Measurements from ENCODE around the gene LRCH1.
A peak's percentile ranks its signal among the peaks of the same experiment; 100 is the strongest.

Gene LRCH1

GRCh38 chr13:46728777-46729176, 175.8 kb downstream of the LRCH1 start:
- H2AK5ac ChIP-seq (ENCODE audit: low read length, severe bottlenecking), result no peak overlapping the region
- no peak overlapping the region for H3K4me3 ChIP-seq (ENCODE audit: insufficient read depth in 1 of 2, low read depth in 1 of 2, low read length in 2 of 2)
- peak; percentile 12 for DNase-seq
- no peak overlapping the region for H4K8ac ChIP-seq (ENCODE audit: low read length)
- H2BK120ac ChIP-seq (ENCODE audit: low read depth, low read length), result no peak overlapping the region
- no peak overlapping the region for H3K4ac ChIP-seq (ENCODE audit: low read depth in 1 of 2, low read length in 2 of 2)
- no peak overlapping the region for H3K27ac ChIP-seq (ENCODE audit: low read length, poor library complexity, severe bottlenecking)
- no peaks in the 10 kb centered on the region for H3K27me3 ChIP-seq (ENCODE audit: control insufficient read depth in 1 of 2, insufficient read depth in 1 of 2, low read length in 2 of 2)
- peaks cover 13% of the 10 kb centered on the region for H3K79me1 ChIP-seq (replicated peaks; ENCODE audit: low read length, poor library complexity, severe bottlenecking)
- no peak overlapping the region for H4K91ac ChIP-seq (ENCODE audit: low read length)
- H2BK15ac ChIP-seq (ENCODE audit: low read depth, poor library complexity, severe bottlenecking), result no peak overlapping the region
- no peak overlapping the region for H3K14ac ChIP-seq (ENCODE audit: low read length in 2 of 2)
- H3K23ac ChIP-seq (ENCODE audit: low read length in 2 of 2), result no peak overlapping the region
- no peak overlapping the region for H2BK12ac ChIP-seq (ENCODE audit: low read length in 2 of 2)
- H3K4me2 ChIP-seq (ENCODE audit: low read length, poor library complexity, severe bottlenecking), result no peak overlapping the region
- no peak overlapping the region for H3K18ac ChIP-seq (ENCODE audit: low read depth in 1 of 2, low read length in 2 of 2)
- no peaks in the 10 kb centered on the region for H3K9me3 ChIP-seq (ENCODE audit: control insufficient read depth, low read length)
- no peaks in the 10 kb centered on the region for H3K4me1 ChIP-seq (ENCODE audit: control insufficient read depth, insufficient read depth, low read depth, low read length)
- no peak overlapping the region for H2BK5ac ChIP-seq (ENCODE audit: low read depth, low read length, poor library complexity, severe bottlenecking)
- peaks cover 33 to 92% of the 10 kb centered on the region in 2 experiments for H3K36me3 ChIP-seq (ENCODE audit: control insufficient read depth in 1 of 2, insufficient read depth in 2 of 2, low read depth in 1 of 2, low read length in 2 of 2)
- WGBS, result 97% methylated on average over 6 of the region's 7 CpGs
- no peak overlapping the region for H3K9ac ChIP-seq (ENCODE audit: low read length)
- no peak overlapping the region for H2AFZ ChIP-seq (ENCODE audit: low read depth, low read length)

GRCh38 chr13:46731535-46731934, 178.6 kb downstream of the LRCH1 start:
- no peak overlapping the region for H3K14ac ChIP-seq (ENCODE audit: low read length in 2 of 2)
- no peak overlapping the region for H3K23ac ChIP-seq (ENCODE audit: low read length in 2 of 2)
- DNase-seq, result no peak
- no peak overlapping the region for H2BK5ac ChIP-seq (ENCODE audit: low read depth, low read length, poor library complexity, severe bottlenecking)
- H3K27ac ChIP-seq (ENCODE audit: low read length, poor library complexity, severe bottlenecking), result no peak overlapping the region
- H2AK5ac ChIP-seq (ENCODE audit: low read length, severe bottlenecking), result no peak overlapping the region
- H4K91ac ChIP-seq (ENCODE audit: low read length), result no peak overlapping the region
- H2BK120ac ChIP-seq (ENCODE audit: low read depth, low read length), result no peak overlapping the region
- H3K27me3 ChIP-seq (ENCODE audit: control insufficient read depth in 1 of 2, insufficient read depth in 1 of 2, low read length in 2 of 2), result no peaks in the 10 kb centered on the region
- H3K4ac ChIP-seq (ENCODE audit: low read depth in 1 of 2, low read length in 2 of 2), result no peak overlapping the region
- H3K36me3 ChIP-seq (ENCODE audit: control insufficient read depth in 1 of 2, insufficient read depth in 2 of 2, low read depth in 1 of 2, low read length in 2 of 2), result peaks cover 29 to 85% of the 10 kb centered on the region in 2 experiments
- H3K4me1 ChIP-seq (ENCODE audit: control insufficient read depth, insufficient read depth, low read depth, low read length), result no peaks in the 10 kb centered on the region
- no peak overlapping the region for H3K4me2 ChIP-seq (ENCODE audit: low read length, poor library complexity, severe bottlenecking)
- H3K9ac ChIP-seq (ENCODE audit: low read length), result no peak overlapping the region
- no peak overlapping the region for H4K8ac ChIP-seq (ENCODE audit: low read length)
- H2BK12ac ChIP-seq (ENCODE audit: low read length in 2 of 2), result no peak overlapping the region
- no peak overlapping the region for H3K18ac ChIP-seq (ENCODE audit: low read depth in 1 of 2, low read length in 2 of 2)
- H3K79me1 ChIP-seq (replicated peaks; ENCODE audit: low read length, poor library complexity, severe bottlenecking), result peaks cover 11% of the 10 kb centered on the region
- H3K4me3 ChIP-seq (ENCODE audit: insufficient read depth in 1 of 2, low read depth in 1 of 2, low read length in 2 of 2), result no peak overlapping the region
- H2AFZ ChIP-seq (ENCODE audit: low read depth, low read length), result no peak overlapping the region
- 96% methylated on average over 6 of the region's 6 CpGs for WGBS
- no peak overlapping the region for H2BK15ac ChIP-seq (ENCODE audit: low read depth, poor library complexity, severe bottlenecking)
- no peaks in the 10 kb centered on the region for H3K9me3 ChIP-seq (ENCODE audit: control insufficient read depth, low read length)

GRCh38 chr13:46735425-46735824, 182.5 kb downstream of the LRCH1 start:
- no peak for DNase-seq
- H3K14ac ChIP-seq (ENCODE audit: low read length in 2 of 2), result no peak overlapping the region
- no peak overlapping the region for H3K4me3 ChIP-seq (ENCODE audit: insufficient read depth in 1 of 2, low read depth in 1 of 2, low read length in 2 of 2)
- H3K23ac ChIP-seq (ENCODE audit: low read length in 2 of 2), result no peak overlapping the region
- H2BK12ac ChIP-seq (ENCODE audit: low read length in 2 of 2), result no peak overlapping the region
- H3K18ac ChIP-seq (ENCODE audit: low read depth in 1 of 2, low read length in 2 of 2), result no peak overlapping the region
- no peak overlapping the region for H2AFZ ChIP-seq (ENCODE audit: low read depth, low read length)
- H4K8ac ChIP-seq (ENCODE audit: low read length), result no peak overlapping the region
- peaks cover 10 to 61% of the 10 kb centered on the region in 2 experiments for H3K36me3 ChIP-seq (ENCODE audit: control insufficient read depth in 1 of 2, insufficient read depth in 2 of 2, low read depth in 1 of 2, low read length in 2 of 2)
- H2AK5ac ChIP-seq (ENCODE audit: low read length, severe bottlenecking), result no peak overlapping the region
- H2BK5ac ChIP-seq (ENCODE audit: low read depth, low read length, poor library complexity, severe bottlenecking), result no peak overlapping the region
- no peak overlapping the region for H2BK120ac ChIP-seq (ENCODE audit: low read depth, low read length)
- no peaks in the 10 kb centered on the region for H3K9me3 ChIP-seq (ENCODE audit: control insufficient read depth, low read length)
- H3K79me1 ChIP-seq (replicated peaks; ENCODE audit: low read length, poor library complexity, severe bottlenecking), result peaks cover 6% of the 10 kb centered on the region
- H3K4me2 ChIP-seq (ENCODE audit: low read length, poor library complexity, severe bottlenecking), result no peak overlapping the region
- H3K9ac ChIP-seq (ENCODE audit: low read length), result no peak overlapping the region
- no peaks in the 10 kb centered on the region for H3K4me1 ChIP-seq (ENCODE audit: control insufficient read depth, insufficient read depth, low read depth, low read length)
- no peak overlapping the region for H3K4ac ChIP-seq (ENCODE audit: low read depth in 1 of 2, low read length in 2 of 2)
- H3K27ac ChIP-seq (ENCODE audit: low read length, poor library complexity, severe bottlenecking), result no peak overlapping the region
- no peak overlapping the region for H4K91ac ChIP-seq (ENCODE audit: low read length)
- WGBS, result 93% methylated on average over 3 of the region's 3 CpGs
- no peaks in the 10 kb centered on the region for H3K27me3 ChIP-seq (ENCODE audit: control insufficient read depth in 1 of 2, insufficient read depth in 1 of 2, low read length in 2 of 2)
- H2BK15ac ChIP-seq (ENCODE audit: low read depth, poor library complexity, severe bottlenecking), result no peak overlapping the region

GRCh38 chr13:46736541-46737310, 183.8 kb downstream of the LRCH1 start:
- no peak overlapping the region for H2BK15ac ChIP-seq (ENCODE audit: low read depth, poor library complexity, severe bottlenecking)
- peaks cover 7% of the 10 kb centered on the region for H3K79me1 ChIP-seq (replicated peaks; ENCODE audit: low read length, poor library complexity, severe bottlenecking)
- no peaks in the 10 kb centered on the region for H3K9me3 ChIP-seq (ENCODE audit: control insufficient read depth, low read length)
- no peaks in the 10 kb centered on the region for H3K27me3 ChIP-seq (ENCODE audit: control insufficient read depth in 1 of 2, insufficient read depth in 1 of 2, low read length in 2 of 2)
- no peak overlapping the region for H3K23ac ChIP-seq (ENCODE audit: low read length in 2 of 2)
- no peak overlapping the region for H4K8ac ChIP-seq (ENCODE audit: low read length)
- H3K14ac ChIP-seq (ENCODE audit: low read length in 2 of 2), result no peak overlapping the region
- no peak overlapping the region for H3K27ac ChIP-seq (ENCODE audit: low read length, poor library complexity, severe bottlenecking)
- no peak overlapping the region for H3K9ac ChIP-seq (ENCODE audit: low read length)
- no peak overlapping the region for H2BK12ac ChIP-seq (ENCODE audit: low read length in 2 of 2)
- no peak overlapping the region for H2AK5ac ChIP-seq (ENCODE audit: low read length, severe bottlenecking)
- no peak overlapping the region for H4K91ac ChIP-seq (ENCODE audit: low read length)
- 100% methylated on average over 2 of the region's 2 CpGs for WGBS
- no peak overlapping the region for H2BK5ac ChIP-seq (ENCODE audit: low read depth, low read length, poor library complexity, severe bottlenecking)
- no peak overlapping the region for H2AFZ ChIP-seq (ENCODE audit: low read depth, low read length)
- H3K4me1 ChIP-seq (ENCODE audit: control insufficient read depth, insufficient read depth, low read depth, low read length), result no peaks in the 10 kb centered on the region
- no peak overlapping the region for H3K4ac ChIP-seq (ENCODE audit: low read depth in 1 of 2, low read length in 2 of 2)
- DNase-seq, result no peak
- no peak overlapping the region for H3K4me2 ChIP-seq (ENCODE audit: low read length, poor library complexity, severe bottlenecking)
- H2BK120ac ChIP-seq (ENCODE audit: low read depth, low read length), result no peak overlapping the region
- peaks cover 10 to 63% of the 10 kb centered on the region in 2 experiments for H3K36me3 ChIP-seq (ENCODE audit: control insufficient read depth in 1 of 2, insufficient read depth in 2 of 2, low read depth in 1 of 2, low read length in 2 of 2)
- H3K4me3 ChIP-seq (ENCODE audit: insufficient read depth in 1 of 2, low read depth in 1 of 2, low read length in 2 of 2), result no peak overlapping the region
- H3K18ac ChIP-seq (ENCODE audit: low read depth in 1 of 2, low read length in 2 of 2), result no peak overlapping the region
